HG03469 (cell line): ENCODE measurements around the gene PPIP5K1.

Experiments
- ATAC-seq: cut with Tn5 transposase; IDR thresholded peaks from one replicate; pipeline ENCODE4 v1.9.1; 2021; ENCODE audit warnings: mild to moderate bottlenecking, moderate library complexity, moderate number of reproducible peaks; ENCODE audit not compliant: unreplicated experiment

PPIP5K1 gene

GRCh38 chr15:43519196-43519595 is 70.8 kb downstream of the PPIP5K1 start:
- ATAC-seq: no peak

- no peak for ATAC-seq
Observed at GRCh38 chr15:43518197-43518761, 71.7 kb downstream of the PPIP5K1 start.

GRCh38 chr15:43517354-43518196 is 72.4 kb downstream of the PPIP5K1 start, which contains the start of gene MAP1A:
MAP1A (plus strand) TSS chr15:43517608; CDS start chr15:43521474, 3,866 bp downstream.
- no peak for ATAC-seq

GRCh38 chr15:43516801-43517353 is 73.1 kb downstream of the PPIP5K1 start:
- no peak for ATAC-seq

- ATAC-seq: no peak
Observed at GRCh38 chr15:43516185-43516584, 73.8 kb downstream of the PPIP5K1 start.

GRCh38 chr15:43515741-43516140 is 74.3 kb downstream of the PPIP5K1 start:
- ATAC-seq: no peak

- ATAC-seq: no peak
Observed at GRCh38 chr15:43514241-43515057, 75.6 kb downstream of the PPIP5K1 start.

- no peak for ATAC-seq
Observed at GRCh38 chr15:43513550-43513949, 76.5 kb downstream of the PPIP5K1 start.

GRCh38 chr15:43511012-43511885 is 78.8 kb downstream of the PPIP5K1 start:
- no peak for ATAC-seq

- peak; percentile 93 for ATAC-seq
Observed at GRCh38 chr15:43510200-43511011, 79.6 kb downstream of the PPIP5K1 start.

GRCh38 chr15:43509660-43510199 is 80.3 kb downstream of the PPIP5K1 start:
- no peak for ATAC-seq

- ATAC-seq: no peak
Observed at GRCh38 chr15:43508991-43509659, 80.9 kb downstream of the PPIP5K1 start.

GRCh38 chr15:43508421-43508820 is 81.6 kb downstream of the PPIP5K1 start:
- ATAC-seq: no peak

GRCh38 chr15:43505738-43506137 is 84.3 kb downstream of the PPIP5K1 start:
- ATAC-seq: no peak

- no peak for ATAC-seq
Observed at GRCh38 chr15:43499635-43500034, 90.4 kb downstream of the PPIP5K1 start.

- ATAC-seq: no peak
Observed at GRCh38 chr15:43498990-43499389, 91.0 kb downstream of the PPIP5K1 start.

- ATAC-seq: no peak
Observed at GRCh38 chr15:43493703-43494472, 96.1 kb downstream of the PPIP5K1 start.
